Endothelial cell (in vitro differentiated cells): Measurements from ENCODE around the gene CNIH3. TPM values are rescaled to one million over a fixed set of nuclear protein-coding genes. Genes with fewer than 3 reads are reported as not detected.

ENCODE experiments used
- DNase-seq: peaks from one replicate; pipeline ENCODE4 v3.0.0; 2021; ENCODE audit warnings: low spot score
- H3K27ac Mint-ChIP-seq: one replicate; pipeline ENCODE4 v1.8.0; 2021; ENCODE audit warnings: mixed read lengths, inconsistent platforms; ENCODE audit not compliant: unreplicated experiment
- H3K27me3 Mint-ChIP-seq: one replicate; pipeline ENCODE4 v1.8.0; 2021; ENCODE audit warnings: mild to moderate bottlenecking, moderate library complexity, mixed read lengths, inconsistent platforms; ENCODE audit not compliant: unreplicated experiment
- H3K36me3 Mint-ChIP-seq: one replicate; pipeline ENCODE4 v1.8.0; 2021; ENCODE audit warnings: mild to moderate bottlenecking, low read depth, mixed read lengths, inconsistent platforms; ENCODE audit not compliant: unreplicated experiment
- H3K4me1 Mint-ChIP-seq: one replicate; pipeline ENCODE4 v1.8.0; 2021; ENCODE audit warnings: mild to moderate bottlenecking, mixed read lengths, inconsistent platforms; ENCODE audit not compliant: unreplicated experiment
- H3K4me3 Mint-ChIP-seq: one replicate; pipeline ENCODE4 v1.8.0; 2021; ENCODE audit warnings: mild to moderate bottlenecking, mixed read lengths, inconsistent platforms; ENCODE audit not compliant: unreplicated experiment
- H3K9me3 Mint-ChIP-seq: one replicate; pipeline ENCODE4 v1.8.0; 2021; ENCODE audit warnings: mixed read lengths, inconsistent platforms; ENCODE audit not compliant: unreplicated experiment
- CTCF ChIP-seq: fragments of 200-600 bp; sonication (generic); IDR thresholded peaks from one replicate; pipeline ENCODE4 v1.5.0; 2021; ENCODE audit warnings: antibody characterized with exemption; ENCODE audit not compliant: unreplicated experiment
- total RNA-seq: library from RNA; stranded (reverse); fragmentation: NEBNext Ultra II Directional; extraction: Animal tissue kit (Norgen Biotek cat#: 25700); gene quantifications from one replicate; pipeline ENCODE4 v1.2.1, GENCODE V29; 2021; ENCODE audit not compliant: unreplicated experiment

Gene CNIH3
- total RNA-seq, 1 donor from 2014 or later = 4.7 TPM

GRCh38 chr1:224759135-224759534, 143.0 kb downstream of the CNIH3 start:
- Mint-ChIP-seq H3K4me1 (peaks cover 7% of the 10 kb centered on the region), H3K9me3 (peaks cover 6% of the 10 kb centered on the region), H3K27me3 (peaks cover 5% of the 10 kb centered on the region), H3K27ac (no peak overlapping the region), H3K36me3 (peaks cover 5% of the 10 kb centered on the region), H3K4me3 (no peak overlapping the region)
- no peak for TF ChIP-seq CTCF
- DNase-seq = no peak

GRCh38 chr1:224759681-224760091, 143.6 kb downstream of the CNIH3 start:
- peaks cover 6% of the 10 kb centered on the region for H3K9me3 Mint-ChIP-seq
- no peak for TF ChIP-seq CTCF
- no peak overlapping the region for H3K4me3 Mint-ChIP-seq
- H3K27ac Mint-ChIP-seq = no peak overlapping the region
- H3K36me3 Mint-ChIP-seq = peaks cover 5% of the 10 kb centered on the region
- H3K4me1 Mint-ChIP-seq = peaks cover 7% of the 10 kb centered on the region
- DNase-seq = no peak
- peaks cover 5% of the 10 kb centered on the region for H3K27me3 Mint-ChIP-seq

- H3K4me1 Mint-ChIP-seq = peaks cover 7% of the 10 kb centered on the region
- DNase-seq = no peak
- peaks cover 6% of the 10 kb centered on the region for H3K9me3 Mint-ChIP-seq
- peaks cover 6% of the 10 kb centered on the region for H3K27me3 Mint-ChIP-seq
- no peak for TF ChIP-seq CTCF
- no peak overlapping the region for H3K4me3 Mint-ChIP-seq
- no peak overlapping the region for H3K27ac Mint-ChIP-seq
- H3K36me3 Mint-ChIP-seq = peaks cover 5% of the 10 kb centered on the region
Measured at GRCh38 chr1:224760163-224760562, 144.0 kb downstream of the CNIH3 start.

DNA sequence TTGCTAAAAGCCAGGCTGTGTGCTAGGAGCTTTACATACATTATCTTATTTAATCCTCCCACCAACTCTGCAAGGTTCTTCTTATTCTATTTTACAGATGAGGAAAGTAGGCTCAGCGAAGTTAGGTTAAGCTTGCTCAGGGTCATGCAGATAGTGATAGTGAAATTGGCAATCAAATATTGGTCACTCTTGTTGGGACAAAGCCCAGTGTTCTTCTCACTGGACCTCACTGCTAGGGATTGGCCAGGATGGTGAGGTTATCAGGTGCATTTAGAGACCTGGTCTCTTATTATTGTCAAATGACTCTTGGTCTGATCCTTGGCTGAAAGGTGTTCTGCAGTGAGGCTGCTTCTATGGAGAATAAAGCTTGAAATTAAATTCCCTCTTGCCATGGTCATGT, 145.1 kb downstream of the CNIH3 start:
- DNase-seq = no peak
- Mint-ChIP-seq H3K4me1 (peaks cover 7% of the 10 kb centered on the region), H3K27ac (no peak overlapping the region), H3K36me3 (peaks cover 5% of the 10 kb centered on the region), H3K4me3 (no peak overlapping the region), H3K27me3 (peaks cover 11% of the 10 kb centered on the region), H3K9me3 (peaks cover 6% of the 10 kb centered on the region)
- TF ChIP-seq CTCF = no peak

DNA sequence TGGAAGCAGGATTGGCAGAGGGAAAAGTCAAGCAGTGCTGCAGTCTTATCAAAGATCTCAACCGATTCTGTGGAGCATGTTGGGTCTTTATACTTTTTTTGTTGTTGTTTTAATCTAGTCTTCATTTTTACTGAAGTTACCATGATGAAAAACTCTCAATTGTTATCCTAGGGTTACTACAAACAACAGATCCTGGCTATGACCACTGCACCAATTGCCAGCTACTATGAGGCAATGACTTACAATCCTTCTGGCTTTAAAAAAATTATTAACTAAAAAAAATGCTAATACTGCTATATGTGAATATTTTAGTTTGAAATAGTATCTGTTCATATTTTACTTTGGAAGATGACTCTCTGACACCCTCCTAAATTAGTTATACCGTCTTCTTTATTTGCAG, 145.9 kb downstream of the CNIH3 start:
- H3K9me3 Mint-ChIP-seq = peaks cover 6% of the 10 kb centered on the region
- H3K27me3 Mint-ChIP-seq = peaks cover 11% of the 10 kb centered on the region
- H3K27ac Mint-ChIP-seq = no peak overlapping the region
- DNase-seq = no peak
- H3K4me1 Mint-ChIP-seq = peaks cover 7% of the 10 kb centered on the region
- no peak overlapping the region for H3K4me3 Mint-ChIP-seq
- no peak for TF ChIP-seq CTCF
- H3K36me3 Mint-ChIP-seq = peaks cover 5% of the 10 kb centered on the region
